Ishikawa (cell line): ENCODE results near the gene EDARADD.
A peak's percentile ranks its signal among the peaks of the same experiment; 100 is the strongest.

Experiments
- CEBPB ChIP-seq: IDR thresholded peaks from 2 replicates; pipeline ENCODE4 v1.6.1; 2012
- CREB1 ChIP-seq: IDR thresholded peaks from 2 replicates; pipeline ENCODE4 v1.6.1; 2012; ENCODE audit warnings: low read depth
- EGR1 ChIP-seq: IDR thresholded peaks from 2 replicates; pipeline ENCODE4 v1.6.1; 2012
- EP300 ChIP-seq: IDR thresholded peaks from 2 replicates; pipeline ENCODE4 v1.6.1; 2012; ENCODE audit warnings: borderline replicate concordance
- FOXM1 ChIP-seq: IDR thresholded peaks from 2 replicates; pipeline ENCODE4 v1.6.1; 2012; ENCODE audit warnings: low read depth, borderline replicate concordance
- MAX ChIP-seq: IDR thresholded peaks from 2 replicates; pipeline ENCODE4 v1.6.1; 2012
- NFIC ChIP-seq: IDR thresholded peaks from 2 replicates; pipeline ENCODE4 v1.6.1; 2012
- RAD21 ChIP-seq: IDR thresholded peaks from 2 replicates; pipeline ENCODE4 v1.6.1; 2012; ENCODE audit warnings: low read depth
- TAF1 ChIP-seq: IDR thresholded peaks from 2 replicates; pipeline ENCODE4 v1.6.1; 2012; ENCODE audit warnings: low read depth, mild to moderate bottlenecking
- TCF12 ChIP-seq: IDR thresholded peaks from 2 replicates; pipeline ENCODE4 v1.6.1; 2012; ENCODE audit warnings: low read depth
- TEAD4 ChIP-seq: IDR thresholded peaks from 2 replicates; pipeline ENCODE4 v1.6.1; 2012
- YY1 ChIP-seq: IDR thresholded peaks from 2 replicates; pipeline ENCODE4 v1.6.1; 2012; ENCODE audit warnings: low read depth
- ZBTB7A ChIP-seq: IDR thresholded peaks from 2 replicates; pipeline ENCODE4 v1.6.1; 2012; ENCODE audit warnings: low read depth
- TF ChIP-seq, protein P1 (sequence below): IDR thresholded peaks from 2 replicates; pipeline ENCODE4 v1.6.1; 2012
- TF ChIP-seq, protein P2 (sequence below): IDR thresholded peaks from 2 replicates; pipeline ENCODE4 v1.6.1; 2012; ENCODE audit warnings: low read depth, mild to moderate bottlenecking

The EDARADD gene

GRCh38 chr1:236514703-236515442, 120.8 kb downstream of the EDARADD start:
- TF ChIP-seq, protein P1, sequence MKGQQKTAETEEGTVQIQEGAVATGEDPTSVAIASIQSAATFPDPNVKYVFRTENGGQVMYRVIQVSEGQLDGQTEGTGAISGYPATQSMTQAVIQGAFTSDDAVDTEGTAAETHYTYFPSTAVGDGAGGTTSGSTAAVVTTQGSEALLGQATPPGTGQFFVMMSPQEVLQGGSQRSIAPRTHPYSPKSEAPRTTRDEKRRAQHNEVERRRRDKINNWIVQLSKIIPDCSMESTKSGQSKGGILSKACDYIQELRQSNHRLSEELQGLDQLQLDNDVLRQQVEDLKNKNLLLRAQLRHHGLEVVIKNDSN = no peak
- TF ChIP-seq CEBPB = no peak
- TF ChIP-seq EGR1 = no peak
- no peak for TF ChIP-seq TEAD4
- no peak for TF ChIP-seq FOXM1
- no peak for TF ChIP-seq CREB1
- no peak for TF ChIP-seq ZBTB7A
- TF ChIP-seq MAX = no peak

DNA sequence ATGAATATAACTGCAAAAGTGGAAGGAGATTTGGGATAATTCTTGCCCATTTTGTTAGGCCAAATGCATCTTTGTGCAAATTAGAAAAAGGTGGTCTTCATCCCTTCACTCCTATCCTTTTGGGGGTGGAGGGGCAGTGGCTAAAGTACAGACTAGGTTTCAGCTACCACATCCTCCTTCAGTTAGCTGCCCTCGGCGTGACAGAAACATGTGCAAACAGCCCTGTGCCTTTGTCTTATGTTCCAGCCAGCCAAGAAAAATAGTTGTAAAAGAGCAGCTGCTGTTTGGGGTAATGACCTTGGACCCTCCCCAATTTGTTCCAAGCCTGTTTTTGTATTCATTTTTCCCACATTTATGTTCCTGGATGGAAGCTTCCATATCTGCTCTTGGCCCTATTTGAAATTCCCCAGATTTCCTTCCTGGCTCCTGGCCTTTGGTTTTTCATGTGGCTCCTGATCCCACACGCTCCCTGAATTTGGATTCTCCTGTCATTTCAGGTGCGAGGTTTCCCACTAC, 121.4 kb downstream of the EDARADD start:
- no peak for TF ChIP-seq FOXM1
- TF ChIP-seq NFIC = no peak
- no peak for TF ChIP-seq RAD21

- TF ChIP-seq TCF12 (no peak), CREB1 (no peak)
Measured at GRCh38 chr1:236516929-236517704, 123.0 kb downstream of the EDARADD start.

- TF ChIP-seq, protein P1 = no peak
- no peak for TF ChIP-seq EP300
Measured at GRCh38 chr1:236518322-236518721, 124.2 kb downstream of the EDARADD start.

DNA sequence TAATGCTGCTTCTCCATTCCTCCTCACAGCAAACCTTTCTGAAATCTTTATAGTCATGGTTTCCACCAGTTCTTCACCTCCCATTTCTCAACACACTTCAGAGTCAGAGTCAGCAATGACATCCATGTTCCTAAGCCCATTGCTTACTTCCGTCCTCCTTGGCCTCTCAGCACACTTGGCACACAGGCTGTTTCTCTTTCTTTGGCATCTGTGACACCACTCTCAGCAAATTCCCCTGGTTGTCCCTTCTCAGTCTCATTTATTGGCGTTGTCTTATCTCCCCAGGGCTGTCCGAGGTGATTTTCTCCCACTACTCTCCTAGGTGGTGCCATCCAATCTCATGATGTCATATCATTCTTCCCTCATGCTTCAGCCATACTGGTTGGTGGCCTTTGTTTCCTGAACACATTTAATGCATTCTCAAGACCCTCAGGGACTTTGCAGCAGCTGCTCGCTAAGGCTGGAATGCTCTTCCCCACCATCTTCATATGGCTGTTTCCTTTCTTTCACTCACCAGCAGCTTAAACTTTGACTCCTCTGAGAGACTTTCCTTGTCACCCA, 126.4 kb downstream of the EDARADD start:
- TF ChIP-seq FOXM1 = no peak
- TF ChIP-seq CEBPB = no peak
- no peak for TF ChIP-seq ZBTB7A
- TF ChIP-seq RAD21 = no peak
- TF ChIP-seq, protein P1 = no peak
- no peak for TF ChIP-seq EP300
- TF ChIP-seq, protein P2, sequence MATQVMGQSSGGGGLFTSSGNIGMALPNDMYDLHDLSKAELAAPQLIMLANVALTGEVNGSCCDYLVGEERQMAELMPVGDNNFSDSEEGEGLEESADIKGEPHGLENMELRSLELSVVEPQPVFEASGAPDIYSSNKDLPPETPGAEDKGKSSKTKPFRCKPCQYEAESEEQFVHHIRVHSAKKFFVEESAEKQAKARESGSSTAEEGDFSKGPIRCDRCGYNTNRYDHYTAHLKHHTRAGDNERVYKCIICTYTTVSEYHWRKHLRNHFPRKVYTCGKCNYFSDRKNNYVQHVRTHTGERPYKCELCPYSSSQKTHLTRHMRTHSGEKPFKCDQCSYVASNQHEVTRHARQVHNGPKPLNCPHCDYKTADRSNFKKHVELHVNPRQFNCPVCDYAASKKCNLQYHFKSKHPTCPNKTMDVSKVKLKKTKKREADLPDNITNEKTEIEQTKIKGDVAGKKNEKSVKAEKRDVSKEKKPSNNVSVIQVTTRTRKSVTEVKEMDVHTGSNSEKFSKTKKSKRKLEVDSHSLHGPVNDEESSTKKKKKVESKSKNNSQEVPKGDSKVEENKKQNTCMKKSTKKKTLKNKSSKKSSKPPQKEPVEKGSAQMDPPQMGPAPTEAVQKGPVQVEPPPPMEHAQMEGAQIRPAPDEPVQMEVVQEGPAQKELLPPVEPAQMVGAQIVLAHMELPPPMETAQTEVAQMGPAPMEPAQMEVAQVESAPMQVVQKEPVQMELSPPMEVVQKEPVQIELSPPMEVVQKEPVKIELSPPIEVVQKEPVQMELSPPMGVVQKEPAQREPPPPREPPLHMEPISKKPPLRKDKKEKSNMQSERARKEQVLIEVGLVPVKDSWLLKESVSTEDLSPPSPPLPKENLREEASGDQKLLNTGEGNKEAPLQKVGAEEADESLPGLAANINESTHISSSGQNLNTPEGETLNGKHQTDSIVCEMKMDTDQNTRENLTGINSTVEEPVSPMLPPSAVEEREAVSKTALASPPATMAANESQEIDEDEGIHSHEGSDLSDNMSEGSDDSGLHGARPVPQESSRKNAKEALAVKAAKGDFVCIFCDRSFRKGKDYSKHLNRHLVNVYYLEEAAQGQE = no peak
- no peak for TF ChIP-seq CREB1
- TF ChIP-seq EGR1 = no peak
- no peak for TF ChIP-seq TEAD4
- TF ChIP-seq TAF1 = no peak
- no peak for TF ChIP-seq MAX
- no peak for TF ChIP-seq NFIC
- no peak for TF ChIP-seq TCF12
- TF ChIP-seq YY1 = no peak

DNA sequence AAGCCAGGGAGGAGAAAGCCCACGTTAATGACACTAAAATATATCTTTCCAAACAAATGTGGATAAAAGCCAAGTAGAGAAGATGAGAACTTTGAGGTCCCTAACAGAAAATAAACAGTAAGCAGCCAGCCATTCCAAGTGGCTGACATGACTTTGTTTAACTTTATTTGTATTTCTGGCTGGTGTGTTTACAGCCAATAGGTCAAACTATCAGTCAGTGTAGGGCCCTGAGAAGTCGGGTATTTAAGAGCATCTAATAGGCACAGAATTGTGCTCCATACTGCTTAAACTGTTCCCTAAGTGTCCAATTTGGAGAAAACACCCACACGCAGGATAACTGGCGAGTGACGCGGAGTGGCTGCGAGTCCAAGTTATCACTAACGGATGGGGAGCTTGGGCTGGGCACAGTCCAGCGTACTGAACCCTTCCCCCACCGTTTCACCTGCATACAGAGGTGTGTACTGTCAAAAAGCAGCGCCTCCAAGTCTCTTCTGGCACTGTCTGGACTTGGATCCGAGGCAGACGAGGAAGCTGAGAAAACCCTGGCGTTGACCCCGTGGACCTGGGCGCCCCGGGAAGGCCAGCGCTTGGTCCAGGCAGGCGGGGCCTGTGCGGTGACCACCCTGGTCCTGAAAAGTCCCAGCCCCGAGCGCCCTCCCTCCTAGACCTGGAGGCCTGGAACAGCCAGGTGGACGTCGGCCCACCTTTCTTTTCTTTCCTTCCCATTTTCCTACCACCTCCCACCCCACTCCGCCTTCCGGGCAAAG, 129.0 kb downstream of the EDARADD start:
- no peak for TF ChIP-seq CREB1
- no peak for TF ChIP-seq TCF12
- no peak for TF ChIP-seq NFIC

GRCh38 chr1:236523704-236524141, 129.6 kb downstream of the EDARADD start, which contains the start of gene LGALS8:
Gene LGALS8 (plus strand): TSS chr1:236523982. CDS start chr1:236526071, 2,089 bp downstream.
- TF ChIP-seq ZBTB7A = no peak
- TF ChIP-seq EGR1 = peak; percentile 92
- no peak for TF ChIP-seq EP300
